ENCODE results near the gene MYO1F. TPM values are rescaled to one million over a fixed set of nuclear protein-coding genes. Genes with fewer than 3 reads are reported as not detected.

MYO1F gene
- total RNA-seq, 4 donors from 2014 or later, result 5.1 to 21.5 (median 6.0) TPM

DNA sequence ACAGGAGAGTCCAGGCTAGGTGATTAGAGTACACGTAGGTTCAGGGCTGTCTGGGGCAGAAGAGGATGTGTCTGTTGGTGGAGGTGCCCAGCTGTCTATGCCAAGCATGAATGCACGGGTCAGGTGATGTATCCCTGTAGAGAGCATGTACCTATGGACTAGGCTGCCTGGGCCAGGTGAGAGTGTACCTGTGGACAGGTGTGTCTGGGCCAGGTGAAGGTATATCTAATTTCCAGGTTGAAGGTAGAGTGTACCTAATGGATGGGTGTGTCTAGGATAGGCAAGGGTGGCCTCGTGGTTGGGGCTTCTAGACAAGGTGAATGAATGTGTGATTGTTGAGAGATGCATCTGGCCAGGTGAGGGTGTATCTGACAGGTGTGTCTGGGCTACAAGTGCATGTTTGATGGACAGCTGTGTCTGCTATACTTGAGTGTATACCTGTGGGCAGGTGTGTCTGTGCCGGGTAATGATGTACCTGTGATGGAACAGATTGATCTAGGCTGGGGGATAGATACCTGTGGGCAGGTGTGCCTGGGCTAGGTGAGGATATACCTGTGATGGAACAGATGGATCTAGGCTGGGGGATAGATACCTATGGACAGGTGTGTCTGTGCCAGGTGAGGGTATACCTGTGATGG is 47.8 kb downstream of the MYO1F start:
- TF ChIP-seq POLR2A (IDR thresholded peaks at IDR 0.05), result no peak
- TF ChIP-seq, protein P1, sequence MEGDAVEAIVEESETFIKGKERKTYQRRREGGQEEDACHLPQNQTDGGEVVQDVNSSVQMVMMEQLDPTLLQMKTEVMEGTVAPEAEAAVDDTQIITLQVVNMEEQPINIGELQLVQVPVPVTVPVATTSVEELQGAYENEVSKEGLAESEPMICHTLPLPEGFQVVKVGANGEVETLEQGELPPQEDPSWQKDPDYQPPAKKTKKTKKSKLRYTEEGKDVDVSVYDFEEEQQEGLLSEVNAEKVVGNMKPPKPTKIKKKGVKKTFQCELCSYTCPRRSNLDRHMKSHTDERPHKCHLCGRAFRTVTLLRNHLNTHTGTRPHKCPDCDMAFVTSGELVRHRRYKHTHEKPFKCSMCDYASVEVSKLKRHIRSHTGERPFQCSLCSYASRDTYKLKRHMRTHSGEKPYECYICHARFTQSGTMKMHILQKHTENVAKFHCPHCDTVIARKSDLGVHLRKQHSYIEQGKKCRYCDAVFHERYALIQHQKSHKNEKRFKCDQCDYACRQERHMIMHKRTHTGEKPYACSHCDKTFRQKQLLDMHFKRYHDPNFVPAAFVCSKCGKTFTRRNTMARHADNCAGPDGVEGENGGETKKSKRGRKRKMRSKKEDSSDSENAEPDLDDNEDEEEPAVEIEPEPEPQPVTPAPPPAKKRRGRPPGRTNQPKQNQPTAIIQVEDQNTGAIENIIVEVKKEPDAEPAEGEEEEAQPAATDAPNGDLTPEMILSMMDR (IDR thresholded peaks at IDR 0.05), result no peak
- DNase-seq, result no peak
- H3K9me3 ChIP-seq, result no peaks in the 10 kb centered on the region

DNA sequence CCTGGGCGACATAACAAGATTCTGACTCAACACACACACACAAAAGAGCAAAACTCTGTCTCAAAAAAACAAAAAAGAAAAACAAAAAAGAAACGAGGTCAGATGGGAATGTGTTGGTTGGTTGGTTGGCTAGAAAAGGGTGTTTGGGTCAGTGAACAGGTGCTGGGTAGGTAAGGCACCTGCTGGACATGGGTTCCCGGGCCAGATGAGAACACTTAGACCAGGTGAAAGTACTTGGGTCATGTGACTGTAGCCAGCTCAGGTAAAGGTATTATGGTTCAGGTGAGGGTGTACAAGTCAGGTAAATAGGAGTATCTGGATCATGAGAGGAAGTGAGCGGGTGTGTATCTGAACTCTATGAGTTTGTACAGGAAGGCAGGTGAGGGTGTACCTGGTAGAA is 48.7 kb downstream of the MYO1F start:
- Histone ChIP-seq H3K9me3 (no peaks in the 10 kb centered on the region), H3K4me1 (peaks cover 8 to 25% of the 10 kb centered on the region in 2 donors), H3K36me3 (no peaks in the 10 kb centered on the region), H3K27me3 (no peaks in the 10 kb centered on the region), H3K27ac (peak overlapping the region in 1 of 3 donors; percentile 43), H3K4me3 (replicated peaks in 1 of 3) (no peak overlapping the region)
- DNase-seq, result peak; percentile 56 to 65
- intact Hi-C loops (cut with DNase I), result no loop called here
- 35 to 47% methylated on average over 4 of the region's 4 CpGs for WGBS, 2 donors
- no peak for TF ChIP-seq POLR2A (IDR thresholded peaks at IDR 0.05)
- TF ChIP-seq, protein P1 (IDR thresholded peaks at IDR 0.05), result no peak

More for the DNA sequence above, 47.8 kb downstream of the MYO1F start:
- H3K36me3 ChIP-seq, result no peaks in the 10 kb centered on the region
- no peaks in the 10 kb centered on the region for H3K27me3 ChIP-seq
- no peak overlapping the region for H3K27ac ChIP-seq
- intact Hi-C loops (cut with DNase I), result no loop called here
- 91 to 92% methylated on average over 4 of the region's 4 CpGs for WGBS, 2 donors
- peaks cover 8 to 25% of the 10 kb centered on the region in 2 donors for H3K4me1 ChIP-seq
- H3K4me3 ChIP-seq (replicated peaks in 1 of 3), result no peak overlapping the region

DNA sequence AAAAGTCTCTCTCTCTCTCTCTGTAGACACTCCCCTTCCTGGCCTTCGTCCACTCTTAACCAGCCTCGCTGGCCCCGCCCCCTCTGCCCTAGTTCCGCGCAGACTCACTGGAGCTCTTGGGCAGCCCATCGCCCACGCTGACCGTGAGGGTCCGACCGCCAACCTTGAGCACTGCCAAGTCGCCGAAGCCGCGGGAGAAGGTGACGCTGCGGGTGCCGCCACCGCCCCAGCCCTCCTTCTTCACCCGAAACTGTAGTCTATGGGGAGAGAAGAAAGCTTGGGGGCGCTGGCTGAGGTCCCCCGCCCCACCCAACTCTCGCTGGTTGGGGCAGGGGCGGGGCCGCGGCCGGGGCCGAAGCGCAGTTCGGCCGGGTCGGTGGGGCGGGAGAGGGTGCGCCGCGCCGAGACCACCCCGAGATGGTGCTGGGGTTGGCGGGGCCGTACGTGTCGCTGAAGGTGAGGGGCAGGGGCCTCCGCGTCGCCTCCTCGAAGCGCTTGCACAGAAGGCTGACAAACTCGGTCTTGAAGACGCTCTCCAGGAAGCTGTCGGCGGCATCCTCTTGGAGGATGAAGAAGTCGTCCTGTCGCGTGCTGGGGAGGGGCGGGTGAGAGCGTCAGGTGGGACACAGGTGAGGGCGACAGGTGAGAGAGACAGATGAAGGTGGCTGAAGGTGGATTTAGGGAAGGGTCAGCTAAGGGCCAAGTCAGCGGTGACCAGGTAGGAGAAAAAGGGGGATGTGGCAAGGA is 50.7 kb downstream of the MYO1F start:
- peak in 1 of 2 donors; percentile 78 for TF ChIP-seq POLR2A (IDR thresholded peaks at IDR 0.05)
- TF ChIP-seq, protein P1 (IDR thresholded peaks at IDR 0.05), result no peak
- Histone ChIP-seq H3K4me3 (replicated peaks in 1 of 3) (peak overlapping the region; percentile 62 to 82 (median 76)), H3K27me3 (no peaks in the 10 kb centered on the region), H3K4me1 (peaks cover 8 to 25% of the 10 kb centered on the region in 2 donors), H3K27ac (peak overlapping the region; percentile 83 to 94 (median 84)), H3K9me3 (no peaks in the 10 kb centered on the region), H3K36me3 (no peaks in the 10 kb centered on the region)
- DNase-seq, result peak; percentile 93
- WGBS, 2 donors, result 18% methylated on average over 19 to 53 of the region's 57 CpGs
- intact Hi-C loops (cut with DNase I), result no loop called here

DNA sequence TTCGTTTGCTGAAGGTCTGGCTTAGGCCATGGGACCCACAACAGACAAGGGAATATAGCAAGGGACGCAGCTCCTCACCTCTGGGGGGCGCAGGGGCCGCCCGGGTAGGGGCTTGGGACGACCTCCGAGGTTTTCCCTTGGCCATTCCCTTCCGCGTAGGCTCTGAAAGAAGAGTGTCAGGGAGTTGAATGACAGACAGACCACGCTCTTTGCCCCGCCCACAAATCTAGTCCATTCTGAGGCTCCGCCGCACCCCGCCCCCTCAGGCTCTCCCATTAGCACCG is 51.9 kb downstream of the MYO1F start:
- peak overlapping the region in 2 of 3 donors; percentile 53 to 65 for H3K27ac ChIP-seq
- WGBS, 2 donors, result 9 to 14% methylated on average over 15 of the region's 15 CpGs
- TF ChIP-seq POLR2A (IDR thresholded peaks at IDR 0.05), result peak in 1 of 2 donors; percentile 14
- TF ChIP-seq, protein P1 (IDR thresholded peaks at IDR 0.05), result peak in 1 of 6 experiments; percentile 17
- no peaks in the 10 kb centered on the region for H3K27me3 ChIP-seq
- intact Hi-C loops (cut with DNase I), result no loop called here
- no peak for DNase-seq
- peak overlapping the region in 1 of 3 donors; percentile 82 for H3K4me3 ChIP-seq (replicated peaks in 1 of 3)
- H3K36me3 ChIP-seq, result no peaks in the 10 kb centered on the region
- H3K4me1 ChIP-seq, result peaks cover 8 to 25% of the 10 kb centered on the region in 2 donors
- no peaks in the 10 kb centered on the region for H3K9me3 ChIP-seq

DNA sequence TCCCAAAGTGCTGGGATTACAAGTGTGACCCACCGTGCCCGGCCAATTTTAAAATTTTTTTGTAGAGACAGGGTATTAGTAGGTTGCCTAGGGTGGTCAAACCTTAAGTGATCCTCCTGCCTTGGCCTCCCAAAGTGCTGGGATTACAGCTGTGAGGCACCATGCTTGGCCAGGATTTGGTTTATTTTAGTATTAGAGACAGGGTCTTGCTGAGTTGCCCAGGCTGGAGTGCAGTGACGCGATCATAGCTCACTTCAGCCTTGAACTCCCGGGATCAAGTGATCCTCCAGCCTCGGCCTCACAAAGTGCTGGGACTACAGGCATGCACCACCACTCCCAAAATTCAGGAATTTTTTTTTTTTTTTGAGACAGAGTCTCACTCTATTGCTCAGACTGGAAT is 57.9 kb downstream of the MYO1F start:
- Histone ChIP-seq H3K27ac (no peak overlapping the region), H3K4me1 (peaks cover 4 to 5% of the 10 kb centered on the region in 2 donors), H3K27me3 (no peaks in the 10 kb centered on the region), H3K4me3 (replicated peaks in 1 of 3) (no peak overlapping the region), H3K9me3 (no peaks in the 10 kb centered on the region), H3K36me3 (no peaks in the 10 kb centered on the region)
- DNase-seq, result no peak
- intact Hi-C loops (cut with DNase I), result no loop called here
- TF ChIP-seq POLR2A (IDR thresholded peaks at IDR 0.05), result no peak
- TF ChIP-seq, protein P1 (IDR thresholded peaks at IDR 0.05), result no peak
- 97 to 100% methylated on average over 6 of the region's 6 CpGs for WGBS, 2 donors
